ENCODE measurements around the gene NEMP1. TPM values are rescaled to one million over a fixed set of nuclear protein-coding genes. Genes with fewer than 3 reads are reported as not detected.

The NEMP1 gene
- total and polyA plus RNA-seq, 2 of the 8 experiments (the other 6 are each of a cell fraction or from before 2014, with no cell fraction given): 30.1 to 43.2 TPM

GRCh38 chr12:57066245-57066644 lies 12.3 kb downstream of the NEMP1 start (continued):
- TF ChIP-seq TAF1 (IDR thresholded peaks at IDR 0.05; ENCODE audit: low read depth, low read length) (no peak), CTBP2 (IDR thresholded peaks at IDR 0.05; ENCODE audit: borderline replicate concordance, insufficient read depth, insufficient read length, low read length) (no peak)
